Caco-2 (cell line): ENCODE data around the gene RFNG. TPM values are rescaled to one million over a fixed set of nuclear protein-coding genes. Genes with fewer than 3 reads are reported as not detected.

Experiments
- BruUV-seq: library from RNA; stranded (reverse); fragments of 400-500 nt; replicated peaks from 2 replicates; lab custom pipeline; 2021; lab: Mats Ljungman, UMichigan
- CTCF ChIA-PET: fragments of 300-600 bp; sonication (Branson Sonifier 250); formaldehyde crosslinking; loops from one replicate; lab custom pipeline; 2022; ENCODE audit warnings: antibody characterized with exemption; lab: Charles Lee
- POLR2A ChIA-PET: fragments of 300-600 bp; sonication (Branson Sonifier 250); formaldehyde crosslinking; loops from one replicate; lab custom pipeline; 2022; ENCODE audit warnings: antibody characterized with exemption; lab: Charles Lee
- DNase-seq, 2 experiments: peaks; one replicate each; pipeline versions ENCODE4 v3.0.0 to v3.0.0-alpha.2; 2020 to 2022
- H3K27me3 ChIP-seq: replicated peaks from 2 replicates; pipeline ENCODE4 v1.6.0; 2011; ENCODE audit warnings: low read length; ENCODE audit not compliant: control insufficient read depth, insufficient read depth
- H3K36me3 ChIP-seq: 2 replicates; pipeline ENCODE4 v1.5.1; 2011; ENCODE audit warnings: low read length; ENCODE audit not compliant: control insufficient read depth, insufficient read depth
- H3K4me1 ChIP-seq: fragments of 250-450 bp; sonication (Bioruptor Pico); 2 replicates; pipeline ENCODE4 v1.5.1; 2020; ENCODE audit warnings: mild to moderate bottlenecking
- H3K4me3 ChIP-seq: 2 replicates; pipeline ENCODE4 v1.5.1; 2011; ENCODE audit warnings: low read depth, mild to moderate bottlenecking, control low read depth, low read length
- H3K9me3 ChIP-seq: fragments of 250-450 bp; sonication (Bioruptor Pico); 2 replicates; pipeline ENCODE4 v1.5.1; 2020; ENCODE audit warnings: mild to moderate bottlenecking, moderate library complexity
- H3K27ac Mint-ChIP-seq: one replicate; pipeline ENCODE4 v1.8.0; 2022; ENCODE audit warnings: mixed read lengths; ENCODE audit not compliant: unreplicated experiment
- H3K27me3 Mint-ChIP-seq: one replicate; pipeline ENCODE4 v1.8.0; 2022; ENCODE audit warnings: mixed read lengths; ENCODE audit not compliant: insufficient read depth, unreplicated experiment
- H3K36me3 Mint-ChIP-seq: one replicate; pipeline ENCODE4 v1.8.0; 2022; ENCODE audit warnings: mild to moderate bottlenecking, mixed read lengths; ENCODE audit not compliant: insufficient read depth, unreplicated experiment
- H3K4me1 Mint-ChIP-seq: one replicate; pipeline ENCODE4 v1.8.0; 2022; ENCODE audit warnings: low read depth, mixed read lengths; ENCODE audit not compliant: unreplicated experiment
- H3K4me3 Mint-ChIP-seq: one replicate; pipeline ENCODE4 v1.8.0; 2022; ENCODE audit warnings: mild to moderate bottlenecking, moderate library complexity, mixed read lengths; ENCODE audit not compliant: unreplicated experiment
- H3K9me3 Mint-ChIP-seq: one replicate; pipeline ENCODE4 v1.8.0; 2022; ENCODE audit warnings: mixed read lengths; ENCODE audit not compliant: unreplicated experiment
- intact Hi-C: fragments of 100-400 bp; cut with micrococcal nuclease; formaldehyde crosslinking; loops from one replicate; pipeline ENCODE4 v1.10.0; 2022; ENCODE audit not compliant: unreplicated experiment
- total RNA-seq: library from RNA; stranded (reverse); gene quantifications from 2 replicates; pipeline ENCODE4 v1.2.3, GENCODE V29; 2022
- TF ChIP-seq, protein P1 (sequence below), 2 experiments: fragments of 200-600 bp in 1 of 2; IDR thresholded peaks; 1 replicate in 1 of 2; 2 replicates in 1 of 2; pipeline versions ENCODE4 v1.5.1 to v1.8.0; 2011 to 2022; ENCODE audit warnings: antibody characterized with exemption in 1 of 2, control low read depth in 1 of 2, inconsistent platforms in 1 of 2, low read depth in 1 of 2, low read length in 1 of 2, mild to moderate bottlenecking in 1 of 2, moderate library complexity in 1 of 2; ENCODE audit not compliant: insufficient read depth in 1 of 2, severe bottlenecking in 1 of 2, unreplicated experiment in 1 of 2

The RFNG gene
- total RNA-seq, 1 experiment from 2014 or later, result 35.5 TPM

DNA sequence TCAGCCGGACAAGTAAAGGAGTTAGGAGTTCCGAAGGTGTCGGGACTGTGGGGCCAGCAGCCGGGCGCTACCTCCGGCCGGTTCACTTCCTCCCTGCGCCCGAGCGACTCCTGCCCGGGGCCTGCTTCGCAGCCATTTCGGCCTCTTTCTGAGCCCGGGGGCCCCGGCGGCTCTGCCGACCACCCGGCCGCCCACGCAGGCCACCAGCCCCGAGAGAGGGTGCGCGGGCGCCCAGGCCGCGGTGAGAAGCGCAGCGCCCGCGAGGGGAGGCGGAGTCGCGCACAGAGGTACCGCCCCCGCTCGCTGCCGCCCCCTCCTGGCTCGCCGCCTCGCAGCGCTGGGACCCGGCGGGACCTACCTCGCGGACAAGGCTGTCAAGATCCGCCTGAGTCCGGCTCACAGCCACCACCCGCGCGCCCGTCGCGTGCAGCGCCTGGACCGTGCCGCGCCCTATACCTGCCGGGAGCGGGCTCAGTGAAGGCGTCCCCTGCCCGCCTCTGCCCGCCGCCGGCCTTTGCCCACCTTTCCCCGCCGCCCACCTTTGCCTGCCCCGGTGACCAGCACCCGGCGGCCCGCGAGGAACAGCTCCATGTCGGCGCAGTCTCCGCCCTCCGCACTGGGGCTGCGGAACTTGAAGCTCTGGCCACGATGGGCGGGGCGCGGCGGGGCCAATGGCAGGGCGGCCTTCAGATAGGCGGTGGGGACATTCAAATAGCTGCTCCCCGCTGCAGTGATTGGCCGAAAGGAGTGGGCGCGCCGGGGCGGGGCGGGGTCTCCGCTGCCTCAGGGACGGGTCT lies 14.3 kb downstream of the RFNG start, which contains the start of gene DCXR:
Gene DCXR, minus strand, starts transcription at position 606 of the 797 bp plus-strand sequence. Its CDS starts 15 bp downstream, at position 591.
- no peaks in the 10 kb centered on the region; the same call in 1 of the 2 replicates for H3K36me3 ChIP-seq
- no peaks in the 10 kb centered on the region for H3K27me3 Mint-ChIP-seq
- DNase-seq, result peak; percentile 98 to 99
- peaks cover 19% of the 10 kb centered on the region for H3K36me3 Mint-ChIP-seq
- POLR2A ChIA-PET, result interaction anchor here (0.5 to 1.6 kb wide), 22 partner anchors 13 to 523 kb away, joined by 3 to 51 read pairs (median 4); partner anchors contain the start of genes CENPX, FASN, LRRC45 and NOTUM
- no peaks in the 10 kb centered on the region for H3K9me3 ChIP-seq
- BruUV-seq, result no TSS peak
- CTCF ChIA-PET, result interaction anchor here (0.6 to 2.4 kb wide), 22 partner anchors 15 to 230 kb away, joined by 3 to 42 read pairs (median 4); partner anchors contain the start of genes ALYREF, CENPX, FASN and GPS1
- TF ChIP-seq, protein P1, sequence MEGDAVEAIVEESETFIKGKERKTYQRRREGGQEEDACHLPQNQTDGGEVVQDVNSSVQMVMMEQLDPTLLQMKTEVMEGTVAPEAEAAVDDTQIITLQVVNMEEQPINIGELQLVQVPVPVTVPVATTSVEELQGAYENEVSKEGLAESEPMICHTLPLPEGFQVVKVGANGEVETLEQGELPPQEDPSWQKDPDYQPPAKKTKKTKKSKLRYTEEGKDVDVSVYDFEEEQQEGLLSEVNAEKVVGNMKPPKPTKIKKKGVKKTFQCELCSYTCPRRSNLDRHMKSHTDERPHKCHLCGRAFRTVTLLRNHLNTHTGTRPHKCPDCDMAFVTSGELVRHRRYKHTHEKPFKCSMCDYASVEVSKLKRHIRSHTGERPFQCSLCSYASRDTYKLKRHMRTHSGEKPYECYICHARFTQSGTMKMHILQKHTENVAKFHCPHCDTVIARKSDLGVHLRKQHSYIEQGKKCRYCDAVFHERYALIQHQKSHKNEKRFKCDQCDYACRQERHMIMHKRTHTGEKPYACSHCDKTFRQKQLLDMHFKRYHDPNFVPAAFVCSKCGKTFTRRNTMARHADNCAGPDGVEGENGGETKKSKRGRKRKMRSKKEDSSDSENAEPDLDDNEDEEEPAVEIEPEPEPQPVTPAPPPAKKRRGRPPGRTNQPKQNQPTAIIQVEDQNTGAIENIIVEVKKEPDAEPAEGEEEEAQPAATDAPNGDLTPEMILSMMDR (IDR thresholded peaks at IDR 0.05; ENCODE audit: insufficient read depth in 1 of 2, low read depth in 1 of 2, low read length in 1 of 2, severe bottlenecking in 1 of 2, unreplicated experiment in 1 of 2), result peak; percentile 80 to 87
- peaks cover 9% of the 10 kb centered on the region for H3K9me3 Mint-ChIP-seq
- peak within 1 kb of the TSS; percentile 86 for H3K4me3 Mint-ChIP-seq
- H3K4me3 ChIP-seq, result peak within 1 kb of the TSS; percentile 79
- no peaks in the 10 kb centered on the region for H3K27me3 ChIP-seq
- H3K4me1 Mint-ChIP-seq, result peaks cover 5% of the 10 kb centered on the region
- peak within 1 kb of the TSS; percentile 91 for H3K27ac Mint-ChIP-seq
- peaks cover 21% of the 10 kb centered on the region for H3K4me1 ChIP-seq
- intact Hi-C loops, result loop anchor here (1.0 to 2.0 kb wide), 2 partner anchors 14 to 62 kb away; partner anchors contain the start of genes FASN, GPS1 and RFNG

GRCh38 chr17:82036634-82037091 lies 14.9 kb downstream of the RFNG start:
- H3K4me3 ChIP-seq, result peak overlapping the region; percentile 79
- no TSS peak for BruUV-seq
- H3K4me3 Mint-ChIP-seq, result peak overlapping the region; percentile 86
- peaks cover 24% of the 10 kb centered on the region for H3K4me1 ChIP-seq
- POLR2A ChIA-PET, result interaction anchor here (1.4 kb wide), 1 partner anchor 14 kb away, joined by 16 read pairs; no protein-coding TSS in a partner anchor
- peaks cover 5% of the 10 kb centered on the region for H3K4me1 Mint-ChIP-seq
- peaks cover 19% of the 10 kb centered on the region for H3K36me3 Mint-ChIP-seq
- CTCF ChIA-PET, result interaction anchor here (1.0 to 2.4 kb wide), 4 partner anchors 14 to 108 kb away, joined by 3 to 42 read pairs (median 13); partner anchors contain the start of genes CENPX, FASN, GPS1 and LRRC45
- DNase-seq, result peak in 1 of 2 experiments; percentile 41
- TF ChIP-seq, protein P1 (IDR thresholded peaks at IDR 0.05; ENCODE audit: insufficient read depth in 1 of 2, low read depth in 1 of 2, low read length in 1 of 2, severe bottlenecking in 1 of 2, unreplicated experiment in 1 of 2), result no peak
- peak overlapping the region; percentile 55 for H3K27ac Mint-ChIP-seq
- H3K27me3 Mint-ChIP-seq, result no peaks in the 10 kb centered on the region
- H3K9me3 ChIP-seq, result no peaks in the 10 kb centered on the region
- H3K9me3 Mint-ChIP-seq, result peaks cover 6% of the 10 kb centered on the region
- intact Hi-C loops, result loop anchor here (1.0 to 2.0 kb wide), 2 partner anchors 15 to 62 kb away; partner anchors contain the start of genes FASN, GPS1 and RFNG
- H3K27me3 ChIP-seq, result no peaks in the 10 kb centered on the region
- no peaks in the 10 kb centered on the region; the same call in 1 of the 2 replicates for H3K36me3 ChIP-seq
